Rectal smooth muscle tissue (tissue), 1 donor: ENCODE results near the gene SGCA.

Experiments
- H3K27ac ChIP-seq: one replicate; pipeline ENCODE4 v1.7.0; 2013; ENCODE audit warnings: low read depth, low read length, inconsistent platforms
- H3K27me3 ChIP-seq: one replicate; pipeline ENCODE4 v1.7.0; 2013; ENCODE audit warnings: low read length; ENCODE audit not compliant: control insufficient read depth, insufficient read depth
- H3K36me3 ChIP-seq: one replicate; pipeline ENCODE4 v1.7.0; 2013; ENCODE audit warnings: low read length; ENCODE audit not compliant: control insufficient read depth, insufficient read depth
- H3K4me1 ChIP-seq: one replicate; pipeline ENCODE4 v1.7.0; 2013; ENCODE audit warnings: low read length; ENCODE audit not compliant: control insufficient read depth, insufficient read depth
- H3K4me3 ChIP-seq: one replicate; pipeline ENCODE4 v1.7.0; 2013; ENCODE audit warnings: low read length
- H3K9ac ChIP-seq: one replicate; pipeline ENCODE4 v1.7.0; 2013; ENCODE audit warnings: low read length

Gene SGCA

DNA sequence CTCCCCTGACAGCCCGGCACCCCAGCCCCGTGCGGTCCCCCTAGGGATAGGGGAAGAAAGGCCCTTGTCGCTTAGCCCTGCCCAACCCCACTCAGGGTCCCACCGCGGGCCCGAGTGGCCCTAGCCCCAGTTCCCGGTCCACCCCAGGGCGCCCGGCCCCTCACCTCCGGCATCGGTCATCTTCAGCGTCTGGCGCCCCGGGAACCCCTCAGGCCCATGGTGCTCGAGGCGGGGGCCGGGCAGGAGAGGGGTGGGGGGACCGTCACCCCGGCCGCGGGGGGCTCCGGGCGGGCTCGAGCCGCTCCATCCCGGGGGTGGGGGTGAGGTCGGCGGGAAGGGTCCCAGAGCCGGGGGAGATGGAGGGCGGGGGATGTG is 36.5 kb upstream of the SGCA start:
- Histone ChIP-seq H3K9ac (no peak overlapping the region), H3K27me3 (peaks cover 3% of the 10 kb centered on the region), H3K4me1 (peaks cover 10% of the 10 kb centered on the region), H3K27ac (no peak overlapping the region), H3K36me3 (no peaks in the 10 kb centered on the region), H3K4me3 (no peak overlapping the region)

DNA sequence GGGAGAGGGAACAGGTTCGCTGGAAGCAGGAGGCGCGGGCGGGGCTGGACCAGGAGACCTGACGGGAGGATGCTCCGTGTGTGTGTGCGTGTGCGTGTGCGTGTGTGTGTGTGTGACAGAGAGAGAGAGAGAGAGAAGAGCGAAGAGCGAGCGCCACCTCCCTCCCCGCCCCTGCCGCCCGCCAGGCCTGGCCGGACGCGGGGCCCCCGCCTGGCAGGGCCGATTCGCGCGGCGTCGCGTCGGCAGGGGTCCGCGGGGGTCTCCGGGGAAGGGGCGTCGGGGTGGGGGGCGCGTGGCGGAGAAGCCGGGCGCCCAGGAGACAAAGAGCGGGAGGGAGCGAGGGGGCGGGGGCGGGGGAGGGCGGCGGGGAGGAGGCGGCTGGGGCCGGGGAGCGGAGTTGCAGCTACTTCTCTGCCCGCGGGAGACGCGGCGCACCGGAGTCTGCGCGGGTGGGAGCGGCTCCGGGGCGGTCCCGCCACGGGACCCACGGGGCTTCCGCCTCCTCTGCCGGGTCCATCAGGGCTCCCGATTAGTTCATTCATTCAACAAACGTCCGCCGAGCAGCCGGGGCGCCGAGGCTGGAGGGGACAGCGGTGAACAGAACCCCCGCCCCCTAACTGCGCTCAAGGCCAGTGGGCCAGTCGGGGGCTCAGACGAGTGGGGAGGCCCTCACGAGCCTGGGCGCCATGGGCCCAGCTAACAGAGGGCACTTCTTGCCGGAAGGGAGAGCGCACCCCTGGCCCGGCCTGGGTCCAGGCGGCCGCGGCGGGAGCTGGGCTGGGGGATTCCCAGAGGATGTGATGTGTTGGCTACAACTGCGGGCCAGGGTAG is 35.9 kb upstream of the SGCA start, which contains the start of gene SAMD14:
Gene SAMD14 (minus strand): TSS at position 433 of the 831 bp plus-strand sequence. CDS start 5,201 bp downstream, outside the sequence.
- no peak within 1 kb of the TSS for H3K27ac ChIP-seq
- peaks cover 10% of the 10 kb centered on the region for H3K4me1 ChIP-seq
- H3K4me3 ChIP-seq: peak within 1 kb of the TSS; percentile 52
- no peak within 1 kb of the TSS for H3K9ac ChIP-seq
- H3K27me3 ChIP-seq: peaks cover 3% of the 10 kb centered on the region
- H3K36me3 ChIP-seq: no peaks in the 10 kb centered on the region

DNA sequence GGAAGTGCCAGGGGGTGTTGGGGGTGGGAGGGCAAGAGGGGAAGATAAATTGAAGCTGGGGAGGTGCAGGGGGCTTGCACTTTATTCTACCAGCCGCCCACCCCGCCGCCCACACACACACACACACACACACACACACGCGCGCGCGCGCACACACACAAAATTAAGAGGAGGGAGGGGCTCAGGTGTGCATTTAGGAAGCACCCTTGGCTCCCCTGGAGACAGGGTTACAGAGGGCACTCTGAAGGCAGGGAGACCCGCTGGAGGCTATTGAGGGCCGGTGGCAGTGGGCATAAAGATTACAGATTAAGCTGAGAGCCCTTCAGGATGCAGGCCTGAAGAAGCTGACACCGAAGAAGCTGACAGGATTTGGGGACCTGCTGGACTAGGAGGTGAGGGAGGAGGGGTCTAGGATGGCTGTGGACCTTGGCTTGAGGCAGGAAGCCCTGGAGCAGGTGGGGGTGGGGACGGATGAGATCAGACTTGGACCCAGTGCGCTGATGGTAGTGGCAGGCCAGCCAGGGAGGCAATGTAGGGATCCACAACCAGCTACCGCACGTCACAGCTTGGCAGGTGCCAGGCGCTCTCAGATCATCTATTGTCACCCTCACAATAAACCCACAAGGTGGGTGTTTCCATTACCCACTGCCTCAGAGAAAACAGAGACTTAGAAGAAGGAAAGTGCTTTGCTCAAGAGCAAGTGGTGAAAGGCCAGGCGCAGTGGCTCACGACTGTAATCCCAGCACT is 35.1 kb upstream of the SGCA start:
- Histone ChIP-seq H3K27ac (no peak overlapping the region), H3K4me1 (peaks cover 10% of the 10 kb centered on the region), H3K4me3 (no peak overlapping the region)

DNA sequence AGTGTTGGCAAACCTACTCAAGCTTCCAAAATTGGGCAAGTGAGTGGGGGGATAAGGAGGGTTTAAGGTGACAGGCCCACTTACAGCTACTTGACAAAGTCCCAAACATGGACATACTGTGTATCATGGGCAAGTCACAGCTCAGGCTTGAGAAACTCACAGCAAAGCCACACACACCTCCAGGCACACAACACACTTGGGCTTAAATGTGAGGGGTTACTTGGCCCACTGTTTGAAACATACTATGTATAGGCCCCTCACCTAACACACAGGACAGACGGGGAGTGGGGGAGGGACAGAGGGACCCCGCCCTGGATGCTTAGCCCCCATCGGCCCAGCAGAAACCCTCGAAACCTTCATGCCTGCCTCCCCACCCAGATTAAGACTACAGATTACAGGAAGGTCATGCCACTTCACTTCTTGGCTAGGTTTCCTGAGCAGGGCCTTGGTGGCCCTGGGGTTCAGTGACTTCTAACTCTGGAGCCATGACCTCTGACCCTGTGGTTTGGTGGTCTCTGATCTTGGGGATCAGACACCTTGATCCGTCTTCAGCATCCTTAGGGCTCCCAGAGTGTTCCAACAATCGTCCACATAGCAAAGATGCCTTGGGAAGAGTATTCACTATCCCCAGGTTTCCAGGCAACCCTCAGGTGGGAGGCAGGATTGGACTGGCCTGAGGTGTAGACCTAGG is 33.6 kb upstream of the SGCA start:
- H3K4me3 ChIP-seq: no peak overlapping the region
- H3K4me1 ChIP-seq: peaks cover 10% of the 10 kb centered on the region
- H3K27me3 ChIP-seq: peaks cover 3% of the 10 kb centered on the region
- no peak overlapping the region for H3K9ac ChIP-seq
- peaks cover 16% of the 10 kb centered on the region for H3K36me3 ChIP-seq
- no peak overlapping the region for H3K27ac ChIP-seq

More for the DNA sequence above, 35.1 kb upstream of the SGCA start:
- Histone ChIP-seq H3K27me3 (peaks cover 3% of the 10 kb centered on the region), H3K36me3 (peaks cover 6% of the 10 kb centered on the region), H3K9ac (no peak overlapping the region)

DNA sequence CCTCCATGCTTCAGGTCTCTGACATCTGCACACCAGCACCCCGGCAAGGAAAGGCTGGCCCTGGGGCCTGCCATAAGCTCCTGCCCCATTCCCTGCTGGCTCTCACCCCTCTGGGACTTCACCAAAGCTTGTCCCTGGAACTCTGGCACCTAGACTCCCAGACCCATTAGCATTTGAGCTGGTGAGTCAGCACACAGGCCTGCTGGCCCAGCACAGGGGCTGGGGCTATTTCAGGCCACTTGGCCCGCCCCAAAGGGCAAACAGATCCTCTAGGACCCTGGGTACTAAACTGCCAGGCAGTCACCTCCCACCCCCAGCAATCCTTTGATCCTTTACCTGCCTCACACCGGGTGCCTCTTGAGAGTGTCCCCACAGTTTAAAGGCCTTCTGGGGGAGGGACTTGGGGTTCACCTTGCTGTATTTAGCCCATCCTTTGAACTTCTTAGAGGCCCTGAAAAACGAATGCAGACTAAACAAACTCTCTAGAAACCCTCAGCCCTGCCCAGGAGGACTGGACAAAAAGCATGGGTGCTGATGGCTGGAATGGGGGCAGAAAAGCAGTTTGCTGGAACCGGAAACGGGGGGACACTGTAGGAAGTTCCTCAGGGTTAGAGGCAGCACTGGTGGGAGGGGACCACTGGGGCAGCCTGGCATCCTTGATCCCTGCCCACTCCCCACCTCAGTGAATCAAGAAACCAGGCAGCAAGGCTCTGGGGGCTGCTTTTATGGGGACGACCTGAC is 32.6 kb upstream of the SGCA start:
- Histone ChIP-seq H3K4me3 (no peak overlapping the region), H3K27ac (peak overlapping the region; percentile 60), H3K36me3 (peaks cover 25% of the 10 kb centered on the region), H3K4me1 (peaks cover 10% of the 10 kb centered on the region), H3K9ac (no peak overlapping the region), H3K27me3 (no peaks in the 10 kb centered on the region)

DNA sequence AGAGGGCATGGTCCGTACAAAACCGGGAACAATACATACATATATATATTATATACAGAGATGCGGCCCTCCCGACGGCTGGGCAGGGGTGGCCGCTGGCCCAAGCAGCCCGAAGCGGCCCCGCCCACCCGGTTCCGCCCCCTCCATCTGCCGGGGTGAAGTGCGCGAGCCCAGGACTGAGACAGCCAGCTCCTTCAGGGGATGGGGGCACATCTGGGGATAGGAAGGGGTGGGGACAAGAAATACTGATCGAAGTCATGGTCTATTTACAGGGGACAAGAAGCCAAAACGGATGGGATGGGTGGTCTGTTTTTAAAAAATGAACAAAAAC is 32.1 kb upstream of the SGCA start:
- H3K4me3 ChIP-seq: no peak overlapping the region
- H3K27ac ChIP-seq: no peak overlapping the region
- H3K9ac ChIP-seq: no peak overlapping the region
- no peaks in the 10 kb centered on the region for H3K27me3 ChIP-seq
- peaks cover 10% of the 10 kb centered on the region for H3K4me1 ChIP-seq
- peaks cover 31% of the 10 kb centered on the region for H3K36me3 ChIP-seq

DNA sequence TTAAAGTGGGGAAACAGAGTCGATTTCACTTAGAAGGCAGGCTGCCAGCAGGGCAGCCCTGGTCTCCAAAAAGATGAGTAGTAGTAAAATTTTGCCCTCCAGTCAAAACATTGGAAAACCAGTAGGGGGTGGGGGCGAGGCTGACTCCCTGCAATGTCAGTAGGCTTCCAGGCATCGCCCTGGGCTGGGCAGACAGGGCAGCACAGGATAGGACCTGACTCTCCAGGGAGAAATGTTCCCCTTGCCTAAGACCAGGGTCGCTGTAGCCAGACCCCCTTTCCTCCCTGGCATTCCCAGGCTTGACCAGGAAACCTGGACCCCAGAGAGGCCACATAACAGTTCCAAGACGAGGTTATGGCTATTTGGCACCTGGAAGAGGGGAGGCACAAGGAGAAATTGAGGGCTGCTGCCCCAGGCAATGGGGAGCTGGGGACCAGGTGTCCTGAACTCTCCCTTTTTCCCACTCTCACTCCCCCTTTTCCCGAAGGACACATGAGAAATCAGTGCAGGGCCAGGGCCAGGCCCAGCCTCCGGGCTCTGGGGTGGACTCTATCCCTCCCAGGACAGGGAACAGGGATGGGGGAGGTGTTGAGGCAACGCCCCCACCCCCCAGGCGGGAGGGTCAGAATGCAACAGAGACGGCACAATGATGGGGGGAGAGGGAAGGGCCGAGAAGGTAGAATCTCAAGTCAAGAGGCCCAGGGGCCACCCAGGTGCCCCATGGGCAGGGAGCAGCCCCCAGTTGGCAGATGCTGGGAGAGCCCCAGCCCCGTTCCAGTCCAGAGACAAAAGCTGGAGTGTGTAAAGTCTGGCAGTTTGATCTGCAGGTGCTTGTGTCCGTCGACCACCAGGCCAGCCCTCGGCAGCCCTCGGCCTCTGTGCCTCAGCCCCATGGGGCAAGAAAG is 31.3 kb upstream of the SGCA start:
- Histone ChIP-seq H3K36me3 (peaks cover 37% of the 10 kb centered on the region), H3K27me3 (no peaks in the 10 kb centered on the region), H3K27ac (no peak overlapping the region), H3K4me3 (no peak overlapping the region), H3K9ac (no peak overlapping the region), H3K4me1 (peaks cover 10% of the 10 kb centered on the region)

DNA sequence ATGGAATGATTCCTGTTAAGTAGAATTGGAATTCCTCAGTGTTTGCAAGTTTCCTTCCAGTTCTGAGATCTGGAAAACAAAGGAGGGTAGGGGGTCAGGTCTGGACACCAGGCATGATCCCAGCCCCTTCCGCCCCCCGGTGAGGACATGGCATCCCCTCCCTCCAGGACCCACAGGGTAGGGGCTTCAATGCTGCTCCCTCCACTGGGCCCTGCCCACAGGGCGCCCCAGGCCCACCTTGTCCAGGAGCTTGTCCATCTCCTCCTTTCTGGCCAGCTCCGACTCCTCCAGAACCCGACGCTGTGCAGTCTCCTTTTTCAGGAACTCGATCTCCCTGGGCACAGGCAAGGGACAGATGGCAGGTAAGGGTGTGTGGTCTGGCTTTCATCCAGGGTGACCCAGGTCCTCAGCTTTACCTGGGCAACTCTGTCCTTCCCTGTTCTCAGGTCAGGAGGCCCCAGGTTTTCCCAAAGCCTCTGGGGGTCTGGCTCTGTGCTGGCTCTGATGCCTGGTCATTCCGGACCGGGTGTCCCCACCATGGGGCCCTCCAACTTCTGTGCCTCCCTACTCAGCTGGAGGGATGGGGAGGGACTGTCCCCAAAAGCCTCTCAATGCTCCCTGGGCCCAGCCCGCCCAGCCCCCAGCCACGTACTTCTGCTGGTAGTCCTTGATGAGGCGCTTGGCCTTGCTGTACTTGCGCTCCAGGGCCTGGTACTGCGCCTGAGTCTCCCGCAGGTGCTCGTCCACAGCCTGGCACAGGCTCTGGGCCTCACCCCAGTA is 30.3 kb upstream of the SGCA start:
- H3K27me3 ChIP-seq: no peaks in the 10 kb centered on the region
- no peak overlapping the region for H3K27ac ChIP-seq
- no peak overlapping the region for H3K4me3 ChIP-seq
- no peak overlapping the region for H3K9ac ChIP-seq
- H3K36me3 ChIP-seq: peaks cover 41% of the 10 kb centered on the region
- H3K4me1 ChIP-seq: peaks cover 8% of the 10 kb centered on the region

DNA sequence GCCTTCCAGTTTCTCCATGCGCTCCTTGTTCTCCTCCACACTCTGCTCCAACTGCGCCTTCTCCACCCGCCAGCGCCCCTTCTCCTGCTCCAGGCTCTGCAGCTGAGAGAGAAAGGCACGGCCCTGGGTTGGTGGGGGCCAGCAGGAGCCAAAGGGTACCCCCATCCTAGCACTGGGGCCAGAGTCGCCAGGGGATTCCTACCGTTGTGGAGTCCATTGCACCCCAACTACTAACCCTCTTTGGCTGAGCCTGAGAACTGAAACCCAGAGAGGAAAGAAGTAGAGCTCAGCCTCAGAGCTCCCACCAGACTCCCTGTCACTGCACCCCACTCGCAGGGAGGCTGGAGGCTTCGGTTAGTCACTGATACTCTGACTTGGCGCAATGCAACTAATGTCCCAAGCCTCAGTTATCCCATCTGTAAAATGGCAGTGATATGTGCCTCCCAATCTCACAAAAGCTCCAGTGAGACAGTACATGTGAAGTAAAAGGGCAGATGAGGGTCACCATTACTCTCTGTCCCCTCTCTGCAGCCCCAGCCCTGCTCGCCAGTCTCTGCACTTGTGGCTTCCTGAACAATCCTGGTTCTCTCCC is 29.6 kb upstream of the SGCA start:
- no peaks in the 10 kb centered on the region for H3K27me3 ChIP-seq
- H3K4me3 ChIP-seq: no peak overlapping the region
- H3K4me1 ChIP-seq: peaks cover 8% of the 10 kb centered on the region
- no peak overlapping the region for H3K9ac ChIP-seq
- no peak overlapping the region for H3K27ac ChIP-seq
- H3K36me3 ChIP-seq: peaks cover 44% of the 10 kb centered on the region

DNA sequence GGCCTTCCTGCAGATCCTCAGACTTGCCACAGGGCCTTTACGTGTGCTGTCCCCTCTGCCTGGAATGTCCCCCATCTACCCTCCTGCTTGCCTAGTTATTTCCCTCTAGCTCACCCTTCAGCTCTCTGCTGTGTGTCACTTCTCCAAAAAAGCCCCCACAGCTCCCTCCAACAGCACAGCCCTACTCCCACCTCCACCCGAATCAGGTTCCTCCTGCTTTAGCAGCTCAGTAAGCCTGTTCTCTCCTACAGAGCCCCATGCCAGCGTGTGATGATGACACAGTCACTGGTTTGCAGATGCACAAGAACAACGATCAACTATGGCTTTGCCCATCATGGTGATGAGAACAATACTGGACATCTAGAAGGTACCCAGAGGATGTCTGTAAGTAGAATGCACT is 28.8 kb upstream of the SGCA start:
- peaks cover 48% of the 10 kb centered on the region for H3K36me3 ChIP-seq
- no peak overlapping the region for H3K27ac ChIP-seq
- no peak overlapping the region for H3K4me3 ChIP-seq
- peaks cover 8% of the 10 kb centered on the region for H3K4me1 ChIP-seq
- no peak overlapping the region for H3K9ac ChIP-seq
- no peaks in the 10 kb centered on the region for H3K27me3 ChIP-seq
